AG09309 (cell line): ENCODE measurements around the gene YWHAG.
"Not testable (repeated sequence)": the region's sequence is repeated elsewhere in the genome, so short reads cannot be mapped to it uniquely, and the experiment has no call there.

Experiments
- DNase-seq: peaks from one replicate; pipeline ENCODE4 v3.0.0-alpha.2; 2010; ENCODE audit warnings: low read depth
- H3K4me3 ChIP-seq: 2 replicates; pipeline ENCODE4 v1.5.1; 2011; ENCODE audit warnings: mild to moderate bottlenecking, low read depth, low read length, moderate library complexity; ENCODE audit not compliant: control insufficient read depth
- TF ChIP-seq, protein P1 (sequence below): IDR thresholded peaks from 2 replicates; pipeline ENCODE4 v1.5.1; 2011; ENCODE audit warnings: mild to moderate bottlenecking, low read depth, low read length, inconsistent platforms; ENCODE audit not compliant: insufficient read depth, control insufficient read depth; ENCODE audit errors: missing control alignments

Gene YWHAG

DNA sequence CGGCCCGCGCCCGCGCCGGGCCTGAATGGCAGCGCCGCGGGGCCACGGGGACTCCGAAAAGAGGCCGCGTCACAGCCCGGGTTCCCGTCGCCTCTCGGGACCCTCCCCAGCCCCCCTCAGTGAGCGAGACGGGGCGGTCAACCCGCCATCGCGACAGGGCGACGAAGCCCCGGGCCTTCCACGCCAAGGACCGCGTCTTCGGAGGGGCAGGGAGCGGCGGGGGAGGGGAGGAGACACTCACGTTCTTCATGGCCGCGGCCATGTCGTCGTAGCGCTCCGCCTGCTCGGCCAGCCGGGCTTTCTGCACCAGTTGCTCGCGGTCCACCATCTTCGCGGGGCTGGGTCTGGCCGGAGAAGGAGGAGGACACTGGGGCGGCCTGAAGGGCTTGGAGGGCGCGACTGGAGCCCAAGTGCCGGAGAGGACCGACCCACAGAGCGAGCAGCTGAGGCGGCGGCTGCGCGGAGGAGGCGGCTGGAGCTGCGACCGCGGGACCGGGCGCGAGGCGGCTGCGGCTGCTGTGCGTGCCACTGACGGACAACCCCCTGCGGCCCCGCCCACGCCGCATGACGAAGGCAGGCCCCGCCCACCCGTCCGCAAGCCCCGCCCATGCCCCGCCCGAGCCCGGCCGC lies at the start of gene YWHAG:
TSS of gene YWHAG (minus strand) at position 511 of the 630 bp plus-strand sequence. CDS start at position 328, 183 bp downstream.
- TF ChIP-seq, protein P1, sequence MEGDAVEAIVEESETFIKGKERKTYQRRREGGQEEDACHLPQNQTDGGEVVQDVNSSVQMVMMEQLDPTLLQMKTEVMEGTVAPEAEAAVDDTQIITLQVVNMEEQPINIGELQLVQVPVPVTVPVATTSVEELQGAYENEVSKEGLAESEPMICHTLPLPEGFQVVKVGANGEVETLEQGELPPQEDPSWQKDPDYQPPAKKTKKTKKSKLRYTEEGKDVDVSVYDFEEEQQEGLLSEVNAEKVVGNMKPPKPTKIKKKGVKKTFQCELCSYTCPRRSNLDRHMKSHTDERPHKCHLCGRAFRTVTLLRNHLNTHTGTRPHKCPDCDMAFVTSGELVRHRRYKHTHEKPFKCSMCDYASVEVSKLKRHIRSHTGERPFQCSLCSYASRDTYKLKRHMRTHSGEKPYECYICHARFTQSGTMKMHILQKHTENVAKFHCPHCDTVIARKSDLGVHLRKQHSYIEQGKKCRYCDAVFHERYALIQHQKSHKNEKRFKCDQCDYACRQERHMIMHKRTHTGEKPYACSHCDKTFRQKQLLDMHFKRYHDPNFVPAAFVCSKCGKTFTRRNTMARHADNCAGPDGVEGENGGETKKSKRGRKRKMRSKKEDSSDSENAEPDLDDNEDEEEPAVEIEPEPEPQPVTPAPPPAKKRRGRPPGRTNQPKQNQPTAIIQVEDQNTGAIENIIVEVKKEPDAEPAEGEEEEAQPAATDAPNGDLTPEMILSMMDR, result no peak
- peak within 1 kb of the TSS; percentile 94 for H3K4me3 ChIP-seq
- DNase-seq, result no peak

- TF ChIP-seq, protein P1, result no peak
- DNase-seq, result no peak
- no peak overlapping the region for H3K4me3 ChIP-seq
Observed at GRCh38 chr7:76408121-76408560, 49.4 kb upstream of the YWHAG start.

GRCh38 chr7:76407718-76408117 lies 48.9 kb upstream of the YWHAG start:
- TF ChIP-seq, protein P1, result no peak
- no peak overlapping the region for H3K4me3 ChIP-seq
- DNase-seq, result no peak

GRCh38 chr7:76405738-76406137 lies 46.9 kb upstream of the YWHAG start:
- H3K4me3 ChIP-seq, result no peak overlapping the region
- TF ChIP-seq, protein P1, result no peak
- DNase-seq, result no peak

- DNase-seq, result no peak
- H3K4me3 ChIP-seq, result no peak overlapping the region
- TF ChIP-seq, protein P1, result no peak
Observed at GRCh38 chr7:76403780-76404494, 45.1 kb upstream of the YWHAG start.

- not testable (repeated sequence) for H3K4me3 ChIP-seq, DNase-seq
Observed at GRCh38 chr7:76403097-76403496, 44.3 kb upstream of the YWHAG start.

DNA sequence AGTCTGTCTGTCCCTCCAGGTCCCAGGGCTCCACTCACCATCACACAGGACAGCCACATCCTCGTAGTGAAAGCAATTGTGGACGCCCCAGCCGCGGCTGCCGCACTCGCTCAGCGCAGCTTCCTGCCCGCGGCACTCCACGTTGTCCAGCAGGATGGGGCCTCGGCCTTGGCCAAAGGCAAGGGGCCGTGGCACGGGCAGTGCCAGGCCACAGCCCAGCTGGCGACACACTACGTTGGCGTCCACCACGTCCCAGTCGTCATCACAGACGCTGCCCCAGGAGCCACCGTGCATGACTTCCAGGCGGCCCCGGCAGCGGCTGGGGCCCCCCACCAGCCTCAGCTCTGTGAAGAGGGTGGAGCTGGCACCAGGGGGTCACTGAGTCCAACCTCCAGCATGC lies 41.5 kb upstream of the YWHAG start:
- TF ChIP-seq, protein P1, result no peak
- no peak overlapping the region for H3K4me3 ChIP-seq
- no peak for DNase-seq
